Panc1 (cell line): ENCODE data around the gene RYR3. TPM values are rescaled to one million over a fixed set of nuclear protein-coding genes. Genes with fewer than 3 reads are reported as not detected.

Source experiments
- ATAC-seq: fragments of 200-7000 bp; cut with Tn5 transposase; 2 replicates; pipeline ENCODE4 v1.9.1; 2020; ENCODE audit warnings: mild to moderate bottlenecking, moderate library complexity
- BruUV-seq: library from RNA; stranded (reverse); fragments of 400-500 nt; replicated peaks from 2 replicates; lab custom pipeline; 2021; lab: Mats Ljungman, UMichigan
- CTCF ChIA-PET: fragments of 300-600 bp; sonication (Branson Sonifier 250); formaldehyde crosslinking; loops from one replicate; lab custom pipeline; 2022; ENCODE audit warnings: antibody characterized with exemption; lab: Charles Lee
- POLR2A ChIA-PET: fragments of 300-600 bp; sonication (Branson Sonifier 250); formaldehyde crosslinking; loops from one replicate; lab custom pipeline; 2022; ENCODE audit warnings: antibody characterized with exemption; lab: Charles Lee
- DNase-seq: peaks from one replicate; pipeline ENCODE4 v3.0.0-alpha.2; 2010; ENCODE audit warnings: low read depth, low spot score
- H3K27ac ChIP-seq: 2 replicates; pipeline ENCODE4 v1.5.1; 2011; ENCODE audit warnings: mild to moderate bottlenecking, low read length, inconsistent platforms
- H3K27me3 ChIP-seq: fragments of 200-500 bp; sonication (Bioruptor generic); 2 replicates; pipeline ENCODE4 v1.6.0; 2014; ENCODE audit warnings: low read length, inconsistent platforms; ENCODE audit not compliant: control insufficient read depth, insufficient read depth
- H3K36me3 ChIP-seq: fragments of 200-500 bp; sonication (Bioruptor generic); 2 replicates; pipeline ENCODE4 v1.5.1; 2014; ENCODE audit warnings: inconsistent platforms, mild to moderate bottlenecking, low read length, moderate library complexity; ENCODE audit not compliant: control insufficient read depth, insufficient read depth
- H3K4me1 ChIP-seq: 2 replicates; pipeline ENCODE4 v1.5.1; 2011; ENCODE audit warnings: inconsistent platforms, mild to moderate bottlenecking, low read length, moderate library complexity; ENCODE audit not compliant: control insufficient read depth, insufficient read depth
- H3K4me3 ChIP-seq, 2 experiments: 2 replicates each; pipeline ENCODE4 v1.5.1; 2011 to 2012; ENCODE audit warnings: low read depth in 2 of 2, low read length in 2 of 2, mild to moderate bottlenecking in 2 of 2, inconsistent platforms in 1 of 2, moderate library complexity in 1 of 2
- H3K9me3 ChIP-seq: fragments of 200-500 bp; sonication (Bioruptor generic); 2 replicates; pipeline ENCODE4 v1.5.1; 2014; ENCODE audit warnings: low read depth, mild to moderate bottlenecking, inconsistent platforms, low read length, moderate library complexity; ENCODE audit not compliant: control insufficient read depth, insufficient read depth
- CTCF ChIP-seq: fragments of 450-650 bp; IDR thresholded peaks from 2 replicates; pipeline ENCODE4 v1.5.1; 2017; ENCODE audit warnings: mild to moderate bottlenecking
- POLR2AphosphoS5 ChIP-seq: IDR thresholded peaks from 2 replicates; pipeline ENCODE4 v1.6.1; 2012; ENCODE audit warnings: mild to moderate bottlenecking, low read depth, low read length, moderate library complexity
- REST ChIP-seq, 2 experiments: IDR thresholded peaks; 2 replicates each; pipeline ENCODE4 v1.6.1; 2011 to 2012; ENCODE audit warnings: low read depth in 2 of 2, control low read depth in 1 of 2, low read length in 1 of 2, mild to moderate bottlenecking in 1 of 2, moderate library complexity in 1 of 2; ENCODE audit not compliant: insufficient read depth in 1 of 2
- SIN3A ChIP-seq: IDR thresholded peaks from 2 replicates; pipeline ENCODE4 v1.6.1; 2012; ENCODE audit warnings: low read depth, mild to moderate bottlenecking, low read length, moderate library complexity, borderline replicate concordance; ENCODE audit not compliant: insufficient read depth
- TCF7L2 ChIP-seq: IDR thresholded peaks from 2 replicates; pipeline ENCODE4 v1.6.1; 2011; ENCODE audit warnings: mild to moderate bottlenecking, low read depth, low read length, inconsistent platforms
- in situ Hi-C: cut with HindIII; loops from 2 replicates; pipeline ENCODE4 v1.10.0; 2016; ENCODE audit warnings: low sequenced_read_pairs, low pct_unique_long_range_greater_than_20kb
- intact Hi-C: fragments of 100-400 bp; cut with micrococcal nuclease; formaldehyde crosslinking; loops from one replicate; pipeline ENCODE4 v1.10.0; 2022; ENCODE audit not compliant: unreplicated experiment
- total RNA-seq: library from RNA; stranded (reverse); gene quantifications from one replicate; pipeline ENCODE4 v1.2.1, GENCODE V29; 2021; ENCODE audit not compliant: unreplicated experiment

Gene RYR3
- total RNA-seq, 1 experiment from 2014 or later = not detected

- ChIA-PET POLR2A (no interaction called here), CTCF (no interaction called here)
- intact Hi-C loops = no loop called here
- H3K27me3 ChIP-seq = peaks cover 3% of the 10 kb centered on the region
- in situ Hi-C loops = no loop called here
- DNase-seq = no peak
- ATAC-seq = no peak
- H3K4me1 ChIP-seq = no peaks in the 10 kb centered on the region
- no peaks in the 10 kb centered on the region for H3K9me3 ChIP-seq
- no peak overlapping the region for H3K4me3 ChIP-seq
- BruUV-seq = no TSS peak
- H3K36me3 ChIP-seq = no peaks in the 10 kb centered on the region
- H3K27ac ChIP-seq = no peak overlapping the region
- TF ChIP-seq TCF7L2 (no peak), REST (IDR thresholded peaks at IDR 0.05; ENCODE audit: insufficient read depth in 1 of 2, low read depth in 2 of 2, low read length in 1 of 2) (no peak), POLR2AphosphoS5 (no peak), CTCF (no peak), SIN3A (no peak)
These were observed 313.7 kb downstream of the RYR3 start for GRCh38 chr15:33624439-33624838.

- TF ChIP-seq TCF7L2 = no peak
- no peak for TF ChIP-seq REST (IDR thresholded peaks at IDR 0.05; ENCODE audit: insufficient read depth in 1 of 2, low read depth in 2 of 2, low read length in 1 of 2)
- no peak for TF ChIP-seq SIN3A
- TF ChIP-seq POLR2AphosphoS5 = no peak
- no peak for TF ChIP-seq CTCF
- no peaks in the 10 kb centered on the region for H3K36me3 ChIP-seq
- ChIA-PET POLR2A (no interaction called here), CTCF (no interaction called here)
- no peak overlapping the region for H3K4me3 ChIP-seq
- in situ Hi-C loops = no loop called here
- intact Hi-C loops = no loop called here
- BruUV-seq = no TSS peak
- H3K27ac ChIP-seq = no peak overlapping the region
- no peak for DNase-seq
- no peaks in the 10 kb centered on the region for H3K4me1 ChIP-seq
- H3K27me3 ChIP-seq = peaks cover 6% of the 10 kb centered on the region; the same call in 1 of the 2 replicates
- H3K9me3 ChIP-seq = no peaks in the 10 kb centered on the region
- no peak for ATAC-seq
These were observed 318.9 kb downstream of the RYR3 start for GRCh38 chr15:33629647-33630046.
